Colonic mucosa (tissue), 4 donors: ENCODE results near the gene PHF20. TPM values are rescaled to one million over a fixed set of nuclear protein-coding genes. Genes with fewer than 3 reads are reported as not detected.

ENCODE experiments used
- DNase-seq: peaks from one replicate; pipeline ENCODE4 v3.0.0-alpha.2; 2020
- H3K27ac ChIP-seq: fragments of 200-600 bp; one replicate; pipeline ENCODE4 v1.8.0; 2021
- H3K27me3 ChIP-seq: fragments of 200-600 bp; one replicate; pipeline ENCODE4 v1.8.0; 2021
- H3K36me3 ChIP-seq: fragments of 200-600 bp; one replicate; pipeline ENCODE4 v1.8.0; 2021
- H3K4me1 ChIP-seq: fragments of 200-600 bp; one replicate; pipeline ENCODE4 v1.8.0; 2021; ENCODE audit warnings: mild to moderate bottlenecking
- H3K4me3 ChIP-seq: fragments of 200-600 bp; one replicate; pipeline ENCODE4 v1.8.0; 2021
- H3K9ac ChIP-seq, 2 donors: one replicate each; pipeline ENCODE4 v1.7.0; 2013; ENCODE audit warnings: control low read depth in 2 of 2, low read depth in 2 of 2, low read length in 2 of 2
- H3K9me3 ChIP-seq: fragments of 200-600 bp; one replicate; pipeline ENCODE4 v1.8.0; 2021
- CTCF ChIP-seq: fragments of 200-600 bp; IDR thresholded peaks from one replicate; pipeline ENCODE4 v1.8.0; 2022; ENCODE audit warnings: antibody characterized with exemption, mild to moderate bottlenecking
- intact Hi-C: fragments of 100-400 bp; cut with DNase I; formaldehyde crosslinking; loops from one replicate; pipeline ENCODE4 v1.14.1; 2022
- total RNA-seq, 2 donors: library from RNA; stranded (reverse); fragmentation: NEBNext Ultra II Directional in 1 of 2; extraction: Animal tissue kit (Norgen Biotek cat#: 25700) in 1 of 2; gene quantifications; one replicate each; pipeline ENCODE4 v1.2.1, GENCODE V29; 2021
- donor health status: healthy.
- donor health status: DM: no; HTN: no; CAD: no.
- donor health status: DM: no; HTN: no; CAD: no.

PHF20 gene
- total RNA-seq, 2 donors from 2014 or later = 25.5 to 27.0 TPM

GRCh38 chr20:35738410-35739179 lies 33.2 kb upstream of the PHF20 start:
- Histone ChIP-seq H3K4me3 (no peak overlapping the region), H3K9ac (no peak overlapping the region), H3K27ac (no peak overlapping the region), H3K36me3 (peaks cover 38% of the 10 kb centered on the region), H3K27me3 (no peaks in the 10 kb centered on the region), H3K4me1 (peaks cover 12% of the 10 kb centered on the region), H3K9me3 (no peaks in the 10 kb centered on the region)
- intact Hi-C loops = no loop called here
- DNase-seq = no peak
- no peak for TF ChIP-seq CTCF

GRCh38 chr20:35739294-35740163 lies 32.3 kb upstream of the PHF20 start:
- Histone ChIP-seq H3K4me3 (peak overlapping the region; percentile 75), H3K4me1 (peaks cover 12% of the 10 kb centered on the region), H3K9ac (no peak overlapping the region), H3K36me3 (peaks cover 30% of the 10 kb centered on the region), H3K9me3 (no peaks in the 10 kb centered on the region), H3K27ac (no peak overlapping the region), H3K27me3 (no peaks in the 10 kb centered on the region)
- intact Hi-C loops = no loop called here
- TF ChIP-seq CTCF = no peak
- no peak for DNase-seq

GRCh38 chr20:35741892-35742740 lies 29.7 kb upstream of the PHF20 start, which contains the start of gene RBM39:
RBM39 (minus strand) TSS chr20:35742260; CDS start chr20:35740874, 1,386 bp downstream.
- peaks cover 12% of the 10 kb centered on the region for H3K4me1 ChIP-seq
- peak; percentile 100 for DNase-seq
- H3K27me3 ChIP-seq = no peaks in the 10 kb centered on the region
- H3K36me3 ChIP-seq = peaks cover 19% of the 10 kb centered on the region
- peak within 1 kb of the TSS; percentile 99 for H3K27ac ChIP-seq
- peak within 1 kb of the TSS; percentile 75 for H3K4me3 ChIP-seq
- no peaks in the 10 kb centered on the region for H3K9me3 ChIP-seq
- TF ChIP-seq CTCF = peak; percentile 21
- peak within 1 kb of the TSS; percentile 97 to 98 for H3K9ac ChIP-seq
- intact Hi-C loops = no loop called here

GRCh38 chr20:35742741-35743523 lies 28.9 kb upstream of the PHF20 start:
- peak overlapping the region; percentile 88 to 97 for H3K9ac ChIP-seq
- peak overlapping the region; percentile 95 for H3K27ac ChIP-seq
- H3K4me1 ChIP-seq = peaks cover 12% of the 10 kb centered on the region
- peak overlapping the region; percentile 52 for H3K4me3 ChIP-seq
- DNase-seq = no peak
- intact Hi-C loops = no loop called here
- no peak for TF ChIP-seq CTCF
- no peaks in the 10 kb centered on the region for H3K27me3 ChIP-seq
- H3K36me3 ChIP-seq = peaks cover 12% of the 10 kb centered on the region
- H3K9me3 ChIP-seq = no peaks in the 10 kb centered on the region
